Activated CD8-positive, alpha-beta memory T cell treated with anti-CD3 and anti-CD28 coated beads, Interleukin-2, amount 50 U/mL, for 1 hour (primary cell): ENCODE measurements around the gene RSPO1.

Source experiments
- DNase-seq: peaks from one replicate; pipeline ENCODE4 v3.0.0-alpha.2; 2020; ENCODE audit errors: extremely low read depth

Gene RSPO1

GRCh38 chr1:37567023-37567422, 67.7 kb downstream of the RSPO1 start:
- no peak for DNase-seq

GRCh38 chr1:37564892-37565291, 69.8 kb downstream of the RSPO1 start:
- no peak for DNase-seq

- no peak for DNase-seq
Measured at GRCh38 chr1:37562984-37563383, 71.7 kb downstream of the RSPO1 start.
